ENCODE data around the gene RAD9A. TPM values are rescaled to one million over a fixed set of nuclear protein-coding genes. Genes with fewer than 3 reads are reported as not detected.

RAD9A gene
- total and polyA plus RNA-seq, 9 of the 15 experiments (the other 6 are each of a cell fraction or from before 2014, with no cell fraction given): 1.4 to 41.2 (median 16.1) TPM

- peak; percentile 65 for TF ChIP-seq ATF3 (IDR thresholded peaks at IDR 0.05)
- no peak for TF ChIP-seq ATF3 (CRISPR knock-in tag; conservative IDR thresholded peaks at IDR 0.05)
- TF ChIP-seq PCBP2 (IDR thresholded peaks at IDR 0.05; ENCODE audit: low read depth, low read length, poor library complexity, severe bottlenecking): no peak
- TF ChIP-seq CREB1 (IDR thresholded peaks at IDR 0.05): no peak
- 0 out of 2 replicates have a peak, but pooled peaks have one; percentile 10 for TF ChIP-seq CREB1 (CRISPR knock-in tag; IDR thresholded peaks at IDR 0.05)
- 0 out of 2 replicates have a peak, but pooled peaks have one; percentile 49 for TF ChIP-seq ARID4B (CRISPR knock-in tag; IDR thresholded peaks at IDR 0.05)
- TF ChIP-seq ZNF436 (CRISPR knock-in tag; IDR thresholded peaks at IDR 0.05): no peak
- TF ChIP-seq RBM22 (IDR thresholded peaks at IDR 0.05; ENCODE audit: low read depth, low read length, poor library complexity, severe bottlenecking): no peak
- TF ChIP-seq THAP7 (CRISPR knock-in tag; IDR thresholded peaks at IDR 0.05): no peak
- TF ChIP-seq NR0B1 (IDR thresholded peaks at IDR 0.05; ENCODE audit: partially characterized antibody): no peak
- TF ChIP-seq TAF1 (IDR thresholded peaks at IDR 0.05; ENCODE audit: control insufficient read depth, extremely low read depth, insufficient read depth, low read length, severe bottlenecking): peak; percentile 46
- no peak for TF ChIP-seq ZSCAN29 (IDR thresholded peaks at IDR 0.05)
- 0 out of 2 replicates have a peak, but pooled peaks have one; percentile 29 for TF ChIP-seq ZNF740 (CRISPR knock-in tag; IDR thresholded peaks at IDR 0.05)
- TF ChIP-seq ZNF740 (tag; IDR thresholded peaks at IDR 0.05): peak in 1 of 2 experiments; percentile 73; a peak in 2 of 4 replicates
- no peak for TF ChIP-seq COPS2 (conservative IDR thresholded peaks at IDR 0.05)
- TF ChIP-seq TEAD1 (CRISPR knock-in tag; IDR thresholded peaks at IDR 0.05): peak in 1 of 2 experiments; percentile 78; a peak in 1 of 4 replicates
- peak; percentile 64 for TF ChIP-seq FOSL1 (tag; conservative IDR thresholded peaks at IDR 0.05)
Observed at GRCh38 chr11:67373648-67374570, 17.9 kb upstream of the RAD9A start (continued).
